GM19455 (cell line): ENCODE results near the gene NFYC.

Experiments used
- ATAC-seq: cut with Tn5 transposase; IDR thresholded peaks from one replicate; pipeline ENCODE4 v1.9.1; 2021; ENCODE audit not compliant: unreplicated experiment

Gene NFYC

DNA sequence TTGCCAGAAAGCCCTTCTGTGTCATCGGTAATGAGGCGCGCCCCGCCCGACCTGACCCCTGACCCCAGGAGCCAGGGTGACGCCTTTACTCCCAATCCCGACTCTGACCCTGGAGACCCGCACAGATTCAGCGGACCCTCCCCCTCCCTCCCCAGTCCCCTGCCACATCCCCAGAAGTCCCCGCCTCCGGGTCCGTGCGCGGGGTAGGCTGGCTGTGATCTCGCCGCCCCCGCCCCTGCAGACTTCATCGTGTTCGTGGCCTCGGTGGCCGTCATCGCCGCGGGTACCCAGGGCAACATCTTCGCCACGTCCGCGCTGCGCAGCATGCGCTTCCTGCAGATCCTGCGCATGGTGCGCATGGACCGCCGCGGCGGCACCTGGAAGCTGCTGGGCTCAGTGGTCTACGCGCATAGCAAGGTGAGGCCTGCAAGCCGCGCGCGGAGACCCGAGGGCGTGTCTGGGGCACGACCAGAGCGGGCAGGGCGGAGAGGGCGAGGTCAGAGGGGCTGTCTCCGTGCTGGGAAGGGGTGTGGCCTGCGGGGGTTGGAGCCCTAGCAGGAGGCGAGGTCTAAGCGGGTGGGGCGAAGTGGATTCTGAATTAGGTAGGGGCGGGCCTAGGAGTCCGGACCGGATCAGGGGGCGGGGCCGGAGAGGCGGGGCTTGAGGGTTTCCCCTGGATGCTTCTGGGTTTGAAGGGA, 126.9 kb downstream of the NFYC start:
- ATAC-seq: peak; percentile 75

DNA sequence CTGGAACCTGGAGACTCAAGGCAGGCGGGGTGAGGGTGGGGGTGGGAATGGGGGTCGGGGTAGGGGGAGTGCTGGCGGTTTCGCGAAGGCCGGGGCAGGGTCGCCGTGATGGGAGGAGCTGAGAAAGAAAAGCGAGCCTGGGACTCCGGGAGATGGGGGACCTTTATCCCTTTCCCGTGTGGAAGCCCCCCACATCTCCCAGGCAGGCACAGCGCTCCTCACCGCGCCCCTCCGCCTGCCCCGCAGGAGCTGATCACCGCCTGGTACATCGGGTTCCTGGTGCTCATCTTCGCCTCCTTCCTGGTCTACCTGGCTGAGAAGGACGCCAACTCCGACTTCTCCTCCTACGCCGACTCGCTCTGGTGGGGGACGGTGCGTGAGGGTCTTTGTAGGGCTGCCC, 127.6 kb downstream of the NFYC start:
- ATAC-seq: no peak

DNA sequence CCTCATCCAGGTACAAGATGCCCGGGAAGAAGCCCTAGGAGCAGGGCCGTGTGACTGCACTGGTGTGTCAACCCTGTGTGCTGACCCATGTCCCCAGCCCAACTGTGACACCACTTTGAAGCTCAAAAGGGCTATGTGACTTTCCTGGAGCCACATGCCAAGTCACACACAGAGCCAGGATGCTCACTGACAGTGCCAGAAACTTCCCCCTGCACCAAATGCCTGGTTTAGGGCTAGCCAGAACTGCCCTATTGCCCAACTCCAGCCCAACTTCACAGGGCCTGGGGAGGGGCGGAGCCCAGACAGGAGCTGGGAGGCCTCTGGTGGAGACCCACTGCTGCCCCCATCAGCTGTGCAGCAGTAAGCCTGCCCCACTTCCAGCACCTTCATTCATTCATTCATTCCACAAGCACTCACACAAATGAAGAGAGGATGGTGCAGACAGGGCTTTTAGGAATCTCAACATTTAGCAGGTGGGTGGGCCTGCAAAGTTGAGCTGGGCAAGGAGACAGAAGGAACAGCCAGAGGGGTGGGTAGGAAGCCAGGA, 128.8 kb downstream of the NFYC start:
- ATAC-seq: no peak
